Mesendoderm (in vitro differentiated cells): ENCODE results near the gene CCSER1.

Experiments used
- DNase-seq: peaks from one replicate; pipeline ENCODE4 v3.0.0; 2013
- H2AK5ac ChIP-seq: 2 replicates; pipeline ENCODE4 v1.6.1; 2013; ENCODE audit warnings: low read length, inconsistent platforms
- H2BK120ac ChIP-seq: 2 replicates; pipeline ENCODE4 v1.6.1; 2013; ENCODE audit warnings: low read depth, mild to moderate bottlenecking, low read length, moderate library complexity, mixed read lengths
- H2BK15ac ChIP-seq: replicated peaks from 2 replicates; pipeline ENCODE4 v1.6.1; 2013; ENCODE audit warnings: low read depth, mild to moderate bottlenecking, moderate library complexity
- H2BK5ac ChIP-seq: 2 replicates; pipeline ENCODE4 v1.6.1; 2013; ENCODE audit warnings: low read length, inconsistent platforms
- H3K18ac ChIP-seq: 2 replicates; pipeline ENCODE4 v1.6.1; 2013; ENCODE audit warnings: mild to moderate bottlenecking, low read length, mixed read lengths
- H3K23ac ChIP-seq: one replicate; pipeline ENCODE4 v1.6.1; 2013; ENCODE audit warnings: low read length
- H3K27ac ChIP-seq: 2 replicates; pipeline ENCODE4 v1.5.1; 2013; ENCODE audit warnings: low read depth, mild to moderate bottlenecking, inconsistent platforms, low read length, moderate library complexity
- H3K27me3 ChIP-seq: 2 replicates; pipeline ENCODE4 v1.6.1; 2013; ENCODE audit warnings: low read length, control low read depth, mild to moderate bottlenecking, inconsistent platforms; ENCODE audit not compliant: insufficient read depth, poor library complexity
- H3K36me3 ChIP-seq: 2 replicates; pipeline ENCODE4 v1.6.1; 2013; ENCODE audit warnings: low read length, inconsistent platforms; ENCODE audit not compliant: control insufficient read depth, insufficient read depth
- H3K4ac ChIP-seq: one replicate; pipeline ENCODE4 v1.6.1; 2013; ENCODE audit warnings: low read depth, mild to moderate bottlenecking, low read length, moderate library complexity
- H3K4me1 ChIP-seq: 2 replicates; pipeline ENCODE4 v1.6.1; 2013; ENCODE audit warnings: low read depth, low read length, inconsistent platforms; ENCODE audit not compliant: control insufficient read depth
- H3K4me2 ChIP-seq: 2 replicates; pipeline ENCODE4 v1.6.1; 2013; ENCODE audit warnings: low read length
- H3K4me3 ChIP-seq: 2 replicates; pipeline ENCODE4 v1.5.1; 2013; ENCODE audit warnings: mild to moderate bottlenecking, low read length
- H3K56ac ChIP-seq: one replicate; pipeline ENCODE4 v1.6.1; 2013; ENCODE audit warnings: low read length
- H3K79me1 ChIP-seq: 2 replicates; pipeline ENCODE4 v1.6.1; 2013; ENCODE audit warnings: low read length, inconsistent platforms
- H3K79me2 ChIP-seq: 2 replicates; pipeline ENCODE4 v1.6.1; 2013; ENCODE audit warnings: mild to moderate bottlenecking, low read length; ENCODE audit not compliant: control insufficient read depth, insufficient read depth
- H3K9ac ChIP-seq: 2 replicates; pipeline ENCODE4 v1.6.1; 2013; ENCODE audit warnings: low read length, inconsistent platforms
- H4K5ac ChIP-seq: one replicate; pipeline ENCODE4 v1.6.1; 2013; ENCODE audit warnings: low read length
- H4K8ac ChIP-seq: one replicate; pipeline ENCODE4 v1.6.1; 2013; ENCODE audit warnings: low read depth, mild to moderate bottlenecking, control low read depth, low read length, moderate library complexity
- WGBS: extraction: QIAGEN DNeasy Blood & Tissue Kit; methylation state at CpG from one replicate; pipeline ENCODE4 v1.1.7; 2013; ENCODE audit warnings: low lambda C conversion rate, missing lambda C conversion rate; ENCODE audit not compliant: insufficient coverage; ENCODE audit errors: extremely low coverage; 5-methylcytosine and 5-hydroxymethylcytosine counted together

The CCSER1 gene

GRCh38 chr4:91228659-91229058 lies 1101.5 kb downstream of the CCSER1 start:
- no peak overlapping the region for H3K18ac ChIP-seq
- DNase-seq: no peak
- no peak overlapping the region for H4K5ac ChIP-seq
- no peaks in the 10 kb centered on the region for H3K4me1 ChIP-seq
- no peak overlapping the region for H3K4me3 ChIP-seq
- H2BK5ac ChIP-seq: no peak overlapping the region
- H2BK120ac ChIP-seq: no peak overlapping the region
- H3K9ac ChIP-seq: no peak overlapping the region
- no peaks in the 10 kb centered on the region for H3K79me2 ChIP-seq
- H3K36me3 ChIP-seq: no peaks in the 10 kb centered on the region
- H3K27me3 ChIP-seq: no peaks in the 10 kb centered on the region
- no peak overlapping the region for H3K4ac ChIP-seq
- H3K27ac ChIP-seq: no peak overlapping the region
- no peak overlapping the region for H3K4me2 ChIP-seq
- no CpG with 5 or more reads among the region's 3 CpGs for WGBS
- no peak overlapping the region for H2AK5ac ChIP-seq
- H3K56ac ChIP-seq: no peak overlapping the region
- H2BK15ac ChIP-seq: no peak overlapping the region
- H3K23ac ChIP-seq: no peak overlapping the region
- no peak overlapping the region for H4K8ac ChIP-seq
- no peaks in the 10 kb centered on the region for H3K79me1 ChIP-seq

GRCh38 chr4:91233164-91233563 lies 1106.0 kb downstream of the CCSER1 start:
- Histone ChIP-seq H3K79me1 (no peaks in the 10 kb centered on the region), H3K79me2 (no peaks in the 10 kb centered on the region), H4K5ac (no peak overlapping the region), H3K27ac (no peak overlapping the region), H3K4me3 (no peak overlapping the region), H3K18ac (no peak overlapping the region), H3K4me1 (no peaks in the 10 kb centered on the region), H3K27me3 (no peaks in the 10 kb centered on the region), H3K23ac (no peak overlapping the region), H2BK120ac (no peak overlapping the region), H3K36me3 (no peaks in the 10 kb centered on the region), H2BK15ac (no peak overlapping the region), H3K4me2 (no peak overlapping the region), H2BK5ac (no peak overlapping the region), H3K56ac (no peak overlapping the region), H3K4ac (no peak overlapping the region), H2AK5ac (no peak overlapping the region), H4K8ac (no peak overlapping the region), H3K9ac (no peak overlapping the region)
- DNase-seq: peak; percentile 19
- WGBS: no CpG with 5 or more reads among the region's 2 CpGs

- Histone ChIP-seq H3K4me2 (no peak overlapping the region), H3K36me3 (no peaks in the 10 kb centered on the region), H3K79me1 (no peaks in the 10 kb centered on the region), H3K9ac (no peak overlapping the region), H3K23ac (no peak overlapping the region), H3K4ac (no peak overlapping the region), H2AK5ac (no peak overlapping the region), H4K8ac (no peak overlapping the region), H2BK120ac (no peak overlapping the region), H3K56ac (no peak overlapping the region), H2BK15ac (no peak overlapping the region), H3K4me3 (no peak overlapping the region), H3K18ac (no peak overlapping the region), H3K79me2 (no peaks in the 10 kb centered on the region), H3K27me3 (no peaks in the 10 kb centered on the region), H3K27ac (no peak overlapping the region), H4K5ac (no peak overlapping the region), H3K4me1 (no peaks in the 10 kb centered on the region), H2BK5ac (no peak overlapping the region)
- WGBS: no CpG with 5 or more reads among the region's 2 CpGs
- no peak for DNase-seq
Measured at GRCh38 chr4:91243132-91243531, 1115.9 kb downstream of the CCSER1 start.

GRCh38 chr4:91256043-91256442 lies 1128.8 kb downstream of the CCSER1 start:
- no peak overlapping the region for H3K27ac ChIP-seq
- no peak overlapping the region for H3K9ac ChIP-seq
- no peak overlapping the region for H3K56ac ChIP-seq
- no peak overlapping the region for H3K4me3 ChIP-seq
- no peak overlapping the region for H2BK15ac ChIP-seq
- no peak overlapping the region for H4K5ac ChIP-seq
- H4K8ac ChIP-seq: no peak overlapping the region
- no peak overlapping the region for H3K4ac ChIP-seq
- H3K4me1 ChIP-seq: no peaks in the 10 kb centered on the region
- peak; percentile 49 for DNase-seq
- H3K23ac ChIP-seq: no peak overlapping the region
- H3K36me3 ChIP-seq: no peaks in the 10 kb centered on the region
- no CpG with 5 or more reads among the region's 5 CpGs for WGBS
- no peaks in the 10 kb centered on the region for H3K79me1 ChIP-seq
- no peak overlapping the region for H2AK5ac ChIP-seq
- H3K18ac ChIP-seq: no peak overlapping the region
- no peak overlapping the region for H2BK120ac ChIP-seq
- H3K27me3 ChIP-seq: no peaks in the 10 kb centered on the region
- no peak overlapping the region for H3K4me2 ChIP-seq
- no peak overlapping the region for H2BK5ac ChIP-seq
- no peaks in the 10 kb centered on the region for H3K79me2 ChIP-seq

GRCh38 chr4:91256751-91257150 lies 1129.6 kb downstream of the CCSER1 start:
- Histone ChIP-seq H2BK5ac (no peak overlapping the region), H3K56ac (no peak overlapping the region)
- no CpG with 5 or more reads among the region's 1 CpG for WGBS

GRCh38 chr4:91257721-91258120 lies 1130.5 kb downstream of the CCSER1 start:
- Histone ChIP-seq H3K4me3 (no peak overlapping the region), H3K27me3 (no peaks in the 10 kb centered on the region), H2BK5ac (no peak overlapping the region), H3K36me3 (no peaks in the 10 kb centered on the region), H3K56ac (no peak overlapping the region), H3K4ac (no peak overlapping the region), H2AK5ac (no peak overlapping the region), H3K79me1 (no peaks in the 10 kb centered on the region), H2BK120ac (no peak overlapping the region), H3K18ac (no peak overlapping the region), H3K9ac (no peak overlapping the region), H3K79me2 (no peaks in the 10 kb centered on the region), H4K8ac (no peak overlapping the region), H3K4me2 (no peak overlapping the region), H3K4me1 (no peaks in the 10 kb centered on the region), H3K23ac (no peak overlapping the region), H3K27ac (no peak overlapping the region), H4K5ac (no peak overlapping the region), H2BK15ac (no peak overlapping the region)
- WGBS: no CpG with 5 or more reads among the region's 2 CpGs
- DNase-seq: no peak

More at GRCh38 chr4:91256751-91257150, 1129.6 kb downstream of the CCSER1 start:
- no peak overlapping the region for H2BK120ac ChIP-seq
- H3K79me1 ChIP-seq: no peaks in the 10 kb centered on the region
- H4K8ac ChIP-seq: no peak overlapping the region
- no peak overlapping the region for H3K9ac ChIP-seq
- H3K27ac ChIP-seq: no peak overlapping the region
- H3K79me2 ChIP-seq: no peaks in the 10 kb centered on the region
- H3K36me3 ChIP-seq: no peaks in the 10 kb centered on the region
- no peak for DNase-seq
- H3K4me2 ChIP-seq: no peak overlapping the region
- no peak overlapping the region for H2AK5ac ChIP-seq
- H2BK15ac ChIP-seq: no peak overlapping the region
- H4K5ac ChIP-seq: no peak overlapping the region
- H3K27me3 ChIP-seq: no peaks in the 10 kb centered on the region
- no peak overlapping the region for H3K4ac ChIP-seq
- no peaks in the 10 kb centered on the region for H3K4me1 ChIP-seq
- H3K18ac ChIP-seq: no peak overlapping the region
- H3K23ac ChIP-seq: no peak overlapping the region
- H3K4me3 ChIP-seq: no peak overlapping the region
